Measurements from ENCODE around the gene ARAF. TPM values are rescaled to one million over a fixed set of nuclear protein-coding genes. Genes with fewer than 3 reads are reported as not detected.

Gene ARAF
- total RNA-seq, 1 experiment from 2014 or later: 35.4 TPM

GRCh38 chrX:47584714-47585113 lies 23.7 kb downstream of the ARAF start (continued):
- no peak for TF ChIP-seq EGR1 (IDR thresholded peaks at IDR 0.05; ENCODE audit: low read depth)
- TF ChIP-seq ELF1 (IDR thresholded peaks at IDR 0.05; ENCODE audit: borderline replicate concordance, low read depth): no peak
- no peak for TF ChIP-seq ZNF274 (IDR thresholded peaks at IDR 0.05; ENCODE audit: low read depth, low read length)
- no peak for TF ChIP-seq SRF (IDR thresholded peaks at IDR 0.05; ENCODE audit: low read depth)

GRCh38 chrX:47585273-47585672 lies 24.3 kb downstream of the ARAF start:
- H4K20me1 ChIP-seq (ENCODE audit: insufficient read depth): no peaks in the 10 kb centered on the region
- intact Hi-C loops (cut with micrococcal nuclease): no loop called here
- TF ChIP-seq EZH2 (IDR thresholded peaks at IDR 0.05): no peak
- TF ChIP-seq ZNF274 (IDR thresholded peaks at IDR 0.05; ENCODE audit: low read depth, low read length): no peak
- TF ChIP-seq SIN3A (IDR thresholded peaks at IDR 0.05; ENCODE audit: low read depth): no peak
- TF ChIP-seq TCF7L2 (IDR thresholded peaks at IDR 0.05; ENCODE audit: borderline replicate concordance, extremely low read depth, insufficient read depth, insufficient read length): no peak
- TF ChIP-seq POLR2A (IDR thresholded peaks at IDR 0.05; ENCODE audit: borderline replicate concordance, extremely low read depth, insufficient read depth, insufficient read length): no peak
- RAD21 ChIA-PET (ENCODE audit: low non-redundant PET in 1 of 2, low total read pairs in 2 of 2, uncharacterized antibody in 2 of 2, unreplicated experiment in 2 of 2): no interaction called here
- no peak for DNase-seq (ENCODE audit: low read depth, low spot score)
- POLR2A ChIA-PET: no interaction called here
- ATAC-seq: no peak
- no peaks in the 10 kb centered on the region for H3K9me2 ChIP-seq (ENCODE audit: insufficient read depth)
- H3K27me3 ChIP-seq (ENCODE audit: insufficient read depth, low read length): no peaks in the 10 kb centered on the region
- no peak overlapping the region for H3K4me3 ChIP-seq (replicated peaks in 1 of 2; ENCODE audit: low read depth in 1 of 2, low read length in 2 of 2)
- no TSS peak for BruUV-seq (replicated peaks)
- H3K79me2 ChIP-seq (ENCODE audit: insufficient read depth, low read length): peaks cover 20% of the 10 kb centered on the region
- no peak overlapping the region for H3K9ac ChIP-seq (ENCODE audit: low read length)
- CTCF ChIA-PET: no interaction called here
- peaks cover 4 to 22% of the 10 kb centered on the region in 2 experiments for H3K4me1 ChIP-seq (ENCODE audit: control insufficient read depth in 1 of 2, insufficient read depth in 2 of 2, low read length in 2 of 2)
- H3K27ac ChIP-seq (ENCODE audit: low read depth, low read length): no peak overlapping the region
- no peak overlapping the region for H2AFZ ChIP-seq (ENCODE audit: low read depth, low read length, poor library complexity, severe bottlenecking)
- peaks cover 3 to 6% of the 10 kb centered on the region in 2 experiments; a peak in 1 of 4 replicates for H3K36me3 ChIP-seq (ENCODE audit: control insufficient read depth in 1 of 2, insufficient read depth in 2 of 2, low read length in 2 of 2)
- H3K4me2 ChIP-seq (ENCODE audit: low read length): no peak overlapping the region
- H3K9me3 ChIP-seq (ENCODE audit: control insufficient read depth in 1 of 2, insufficient read depth in 1 of 2, low read depth in 1 of 2, low read length in 2 of 2): no peaks in the 10 kb centered on the region

GRCh38 chrX:47586043-47586787 lies 25.2 kb downstream of the ARAF start:
- Histone ChIP-seq H3K9me2 (ENCODE audit: insufficient read depth) (no peaks in the 10 kb centered on the region), H3K36me3 (ENCODE audit: control insufficient read depth in 1 of 2, insufficient read depth in 2 of 2, low read length in 2 of 2) (peaks cover 3 to 6% of the 10 kb centered on the region in 2 experiments; a peak in 1 of 4 replicates), H3K79me2 (ENCODE audit: insufficient read depth, low read length) (peaks cover 20% of the 10 kb centered on the region), H3K9me3 (ENCODE audit: control insufficient read depth in 1 of 2, insufficient read depth in 1 of 2, low read depth in 1 of 2, low read length in 2 of 2) (no peaks in the 10 kb centered on the region), H3K27me3 (ENCODE audit: insufficient read depth, low read length) (no peaks in the 10 kb centered on the region), H3K9ac (ENCODE audit: low read length) (no peak overlapping the region), H3K4me2 (ENCODE audit: low read length) (no peak overlapping the region), H3K27ac (ENCODE audit: low read depth, low read length) (no peak overlapping the region), H3K4me3 (replicated peaks in 1 of 2; ENCODE audit: low read depth in 1 of 2, low read length in 2 of 2) (no peak overlapping the region), H2AFZ (ENCODE audit: low read depth, low read length, poor library complexity, severe bottlenecking) (no peak overlapping the region), H3K4me1 (ENCODE audit: control insufficient read depth in 1 of 2, insufficient read depth in 2 of 2, low read length in 2 of 2) (peaks cover 4 to 19% of the 10 kb centered on the region in 2 experiments), H4K20me1 (ENCODE audit: insufficient read depth) (no peaks in the 10 kb centered on the region)
- ChIA-PET POLR2A (no interaction called here), CTCF (no interaction called here), RAD21 (ENCODE audit: low non-redundant PET in 1 of 2, low total read pairs in 2 of 2, uncharacterized antibody in 2 of 2, unreplicated experiment in 2 of 2) (no interaction called here)
- no TSS peak for BruUV-seq (replicated peaks)
- intact Hi-C loops (cut with micrococcal nuclease): no loop called here
- DNase-seq (ENCODE audit: low read depth, low spot score) (no peak), ATAC-seq (no peak)
- TF ChIP-seq EGR1 (IDR thresholded peaks at IDR 0.05; ENCODE audit: low read depth) (no peak), SIN3A (IDR thresholded peaks at IDR 0.05; ENCODE audit: low read depth) (no peak), ELF1 (IDR thresholded peaks at IDR 0.05; ENCODE audit: borderline replicate concordance, low read depth) (no peak), POLR2A (IDR thresholded peaks at IDR 0.05; ENCODE audit: borderline replicate concordance, extremely low read depth, insufficient read depth, insufficient read length) (no peak), CEBPB (IDR thresholded peaks at IDR 0.05; ENCODE audit: low read depth) (no peak), POLR2AphosphoS5 (IDR thresholded peaks at IDR 0.05; ENCODE audit: low read depth, low read length) (no peak), SP1 (IDR thresholded peaks at IDR 0.05; ENCODE audit: low read depth) (no peak), EZH2phosphoT487 (IDR thresholded peaks at IDR 0.05; ENCODE audit: borderline replicate concordance) (no peak), FOSL1 (IDR thresholded peaks at IDR 0.05; ENCODE audit: low read depth) (no peak)
- TF ChIP-seq, protein P1, sequence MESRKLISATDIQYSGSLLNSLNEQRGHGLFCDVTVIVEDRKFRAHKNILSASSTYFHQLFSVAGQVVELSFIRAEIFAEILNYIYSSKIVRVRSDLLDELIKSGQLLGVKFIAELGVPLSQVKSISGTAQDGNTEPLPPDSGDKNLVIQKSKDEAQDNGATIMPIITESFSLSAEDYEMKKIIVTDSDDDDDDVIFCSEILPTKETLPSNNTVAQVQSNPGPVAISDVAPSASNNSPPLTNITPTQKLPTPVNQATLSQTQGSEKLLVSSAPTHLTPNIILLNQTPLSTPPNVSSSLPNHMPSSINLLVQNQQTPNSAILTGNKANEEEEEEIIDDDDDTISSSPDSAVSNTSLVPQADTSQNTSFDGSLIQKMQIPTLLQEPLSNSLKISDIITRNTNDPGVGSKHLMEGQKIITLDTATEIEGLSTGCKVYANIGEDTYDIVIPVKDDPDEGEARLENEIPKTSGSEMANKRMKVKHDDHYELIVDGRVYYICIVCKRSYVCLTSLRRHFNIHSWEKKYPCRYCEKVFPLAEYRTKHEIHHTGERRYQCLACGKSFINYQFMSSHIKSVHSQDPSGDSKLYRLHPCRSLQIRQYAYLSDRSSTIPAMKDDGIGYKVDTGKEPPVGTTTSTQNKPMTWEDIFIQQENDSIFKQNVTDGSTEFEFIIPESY (IDR thresholded peaks at IDR 0.05; ENCODE audit: extremely low read depth, insufficient replicate concordance, low read length): no peak
- TF ChIP-seq, protein P2, sequence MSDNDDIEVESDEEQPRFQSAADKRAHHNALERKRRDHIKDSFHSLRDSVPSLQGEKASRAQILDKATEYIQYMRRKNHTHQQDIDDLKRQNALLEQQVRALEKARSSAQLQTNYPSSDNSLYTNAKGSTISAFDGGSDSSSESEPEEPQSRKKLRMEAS (IDR thresholded peaks at IDR 0.05): no peak

All from HCT116 (cell line).